Stimulated activated naive CD4-positive, alpha-beta T cell (primary cell): Measurements from ENCODE around the gene KLHL10.
A peak's percentile ranks its signal among the peaks of the same experiment; 100 is the strongest.
"Not testable (repeated sequence)": the region's sequence is repeated elsewhere in the genome, so short reads cannot be mapped to it uniquely, and the experiment has no call there.

Experiments used
- DNase-seq, 6 experiments: peaks; one replicate each; lab custom pipeline; 2025; lab: John Stamatoyannopoulos, UW

KLHL10 gene

DNA sequence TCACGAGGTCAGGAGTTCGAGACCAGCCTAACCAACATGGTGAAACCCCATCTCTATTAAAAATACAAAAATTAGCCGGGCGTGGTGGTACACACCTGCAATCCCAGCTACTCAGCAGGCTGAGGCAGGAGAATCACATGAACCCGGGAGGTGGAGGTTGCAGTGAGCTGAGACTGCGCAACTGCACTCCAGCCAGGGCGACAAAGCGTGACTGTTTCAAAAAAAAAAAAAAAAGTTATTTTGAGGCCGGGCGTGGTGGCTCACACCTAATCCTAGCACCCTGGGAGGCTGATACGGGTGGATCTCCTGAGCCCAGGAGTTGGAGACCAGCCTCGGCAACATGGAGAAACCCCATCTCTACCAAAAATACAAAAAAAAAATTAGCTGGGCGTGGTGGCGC is 13.8 kb downstream of the KLHL10 start:
- not testable (repeated sequence) for DNase-seq

- DNase-seq: no peak
Observed at GRCh38 chr17:41860254-41860931, 22.8 kb downstream of the KLHL10 start.

DNA sequence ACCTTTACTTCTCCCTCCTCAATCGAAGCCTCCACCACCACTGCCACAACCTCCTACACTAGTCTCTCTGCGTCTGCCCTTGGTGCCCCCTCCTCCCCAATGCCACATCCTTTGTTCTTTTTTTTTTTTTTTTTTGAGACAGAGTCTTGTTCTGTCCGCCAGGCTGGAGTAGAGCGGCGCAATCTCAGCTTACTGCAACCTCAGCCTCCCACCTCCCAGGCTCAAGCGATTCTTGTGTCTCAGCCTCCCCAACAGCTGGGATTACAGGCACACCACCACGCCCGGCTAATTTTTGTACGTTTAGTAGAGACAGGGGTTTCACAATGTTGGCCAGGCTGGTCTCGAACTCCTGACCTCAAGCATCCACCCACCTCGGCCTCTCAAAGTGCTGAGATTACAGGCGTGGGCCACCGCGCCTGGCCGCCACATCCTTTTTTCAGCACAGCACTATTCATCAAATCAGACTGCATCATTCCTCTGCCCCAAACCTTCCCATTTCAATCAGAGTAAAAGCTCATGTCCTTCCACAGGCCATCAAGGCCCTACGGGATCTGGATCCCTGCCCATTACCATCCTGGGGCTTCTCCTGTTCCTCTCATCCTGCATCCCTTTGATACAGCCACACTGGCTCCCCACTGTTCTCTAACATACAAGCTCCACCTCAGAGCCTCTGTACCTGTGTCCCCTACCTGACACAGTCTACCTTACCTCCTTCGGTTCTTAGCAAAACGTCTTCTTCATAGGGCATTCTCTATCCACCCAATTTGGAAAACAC is 25.6 kb downstream of the KLHL10 start:
- DNase-seq: peak in 1 of 6 experiments; percentile 21

DNA sequence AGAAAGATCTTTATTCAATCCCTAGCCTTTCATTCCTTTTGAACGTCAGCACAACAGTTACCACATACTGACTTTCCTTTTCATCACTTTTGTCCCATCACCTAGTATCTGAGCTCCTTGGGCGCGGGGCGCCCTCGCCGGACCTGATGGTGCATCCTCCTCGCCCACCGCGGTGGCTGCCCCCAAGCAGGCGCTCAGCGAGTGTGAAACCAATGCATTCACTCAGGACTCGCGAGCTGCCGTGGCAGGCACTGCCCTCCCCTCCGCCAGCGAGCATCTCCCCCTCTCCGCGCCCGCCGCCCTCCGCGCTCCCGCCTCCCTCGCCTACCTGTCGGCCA is 26.8 kb downstream of the KLHL10 start:
- no peak for DNase-seq

DNA sequence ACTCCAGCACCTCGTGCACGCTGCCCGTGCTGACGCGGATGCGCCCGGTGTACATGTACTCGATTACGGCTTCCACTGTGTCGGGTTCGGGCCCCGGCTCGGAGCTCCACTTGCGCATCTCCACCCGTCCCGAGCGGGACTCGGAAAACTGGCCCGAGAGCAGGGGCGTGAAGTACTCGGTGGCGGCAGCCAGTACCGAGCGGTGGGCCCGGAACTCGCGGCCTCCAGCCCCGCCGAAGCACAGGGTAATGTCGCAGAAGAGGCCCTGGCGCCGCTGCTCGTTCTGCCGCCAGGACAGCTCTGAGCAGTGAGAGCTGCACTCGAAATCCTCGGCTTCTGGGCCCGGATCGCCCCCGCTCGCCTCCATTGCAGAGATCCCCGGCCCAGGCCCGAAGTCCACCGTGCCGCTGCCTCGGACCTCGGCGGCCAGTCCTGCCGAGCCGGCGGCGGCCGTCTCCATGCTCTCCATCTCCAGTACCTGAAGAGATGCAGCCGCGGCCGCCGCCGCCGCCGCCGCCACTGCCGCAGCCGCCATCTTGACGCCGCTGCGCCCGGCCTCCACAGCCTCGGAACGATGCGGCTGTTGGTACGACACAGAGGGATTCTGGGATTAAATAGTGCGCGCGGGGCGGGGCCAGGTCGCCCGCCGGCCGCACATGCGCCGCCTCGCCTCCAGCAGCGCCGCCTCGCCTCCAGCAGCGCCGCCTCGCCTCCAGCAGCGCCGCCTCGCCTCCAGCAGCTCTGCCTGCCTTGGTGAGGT is 27.4 kb downstream of the KLHL10 start, which contains the start of gene KLHL11:
KLHL11 (minus strand) TSS at position 588 of the 760 bp plus-strand sequence; CDS start at position 535, 53 bp downstream.
- DNase-seq: peak; percentile 76 to 87 (median 81)

GRCh38 chr17:41865596-41865893 is 27.9 kb downstream of the KLHL10 start:
- no peak for DNase-seq

GRCh38 chr17:41868568-41868967 is 30.9 kb downstream of the KLHL10 start:
- DNase-seq: no peak

DNA sequence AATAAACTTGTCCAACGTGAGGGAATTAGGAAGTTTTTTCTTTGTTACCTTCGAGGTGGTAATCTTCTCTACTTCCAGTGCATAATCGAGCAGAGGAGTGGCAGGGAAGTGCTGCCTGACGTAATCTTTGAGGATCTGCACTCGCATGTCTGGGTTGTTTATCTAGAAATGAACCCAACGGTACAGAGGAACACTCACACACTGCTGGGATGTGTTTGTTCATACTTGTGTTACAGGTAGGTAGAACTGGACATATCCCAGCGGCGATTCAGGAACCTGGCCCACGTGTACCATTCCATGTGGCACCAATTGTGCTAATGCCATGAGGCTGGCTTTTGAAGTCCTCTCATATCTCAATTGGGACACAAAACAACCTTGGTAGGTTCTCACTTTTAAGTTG is 31.8 kb downstream of the KLHL10 start:
- DNase-seq: no peak

DNA sequence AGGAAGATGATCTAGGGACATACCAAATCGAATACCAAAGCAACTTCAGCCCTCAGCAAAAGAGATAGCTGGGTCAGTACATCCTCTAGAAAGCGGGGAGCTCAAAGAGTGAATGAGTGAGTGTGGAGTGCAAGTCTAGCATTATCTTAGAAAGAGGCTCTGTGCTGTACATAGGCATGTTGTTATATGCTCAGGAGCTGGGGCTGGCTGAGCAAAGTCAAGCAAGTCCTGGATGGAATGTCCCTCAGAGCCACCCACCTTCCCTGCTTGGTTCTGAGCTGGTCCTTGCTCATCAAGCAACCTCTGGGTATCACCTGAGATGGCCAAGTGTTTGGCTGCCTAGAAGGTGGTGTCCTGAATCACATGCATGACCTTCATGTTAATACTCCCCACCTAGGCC is 32.5 kb downstream of the KLHL10 start:
- no peak for DNase-seq

DNA sequence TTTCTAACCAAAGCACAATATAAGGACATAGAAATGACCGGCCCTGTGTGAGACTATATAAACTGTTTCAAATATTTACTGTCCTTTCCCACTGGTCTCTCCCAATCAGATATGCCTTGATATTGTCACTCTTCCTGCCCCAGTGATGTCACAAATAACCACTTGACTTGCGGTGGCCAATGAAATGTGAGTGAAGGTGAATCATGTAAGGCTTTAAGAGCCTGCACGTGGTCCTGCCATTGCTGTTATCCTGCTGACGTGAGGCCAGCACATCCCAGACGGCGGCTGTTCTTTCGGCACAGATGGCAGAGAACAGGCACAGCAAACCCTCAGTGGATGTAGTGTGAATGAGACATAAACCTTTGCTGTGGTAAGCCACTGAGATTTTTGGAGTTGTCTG is 33.0 kb downstream of the KLHL10 start:
- no peak for DNase-seq

- no peak for DNase-seq
Observed at GRCh38 chr17:41871789-41872188, 34.2 kb downstream of the KLHL10 start.

- no peak for DNase-seq
Observed at GRCh38 chr17:41873559-41874292, 36.1 kb downstream of the KLHL10 start.

GRCh38 chr17:41874293-41874670 is 36.7 kb downstream of the KLHL10 start:
- not testable (repeated sequence) for DNase-seq

GRCh38 chr17:41880130-41880529 is 42.5 kb downstream of the KLHL10 start:
- DNase-seq: no peak

DNA sequence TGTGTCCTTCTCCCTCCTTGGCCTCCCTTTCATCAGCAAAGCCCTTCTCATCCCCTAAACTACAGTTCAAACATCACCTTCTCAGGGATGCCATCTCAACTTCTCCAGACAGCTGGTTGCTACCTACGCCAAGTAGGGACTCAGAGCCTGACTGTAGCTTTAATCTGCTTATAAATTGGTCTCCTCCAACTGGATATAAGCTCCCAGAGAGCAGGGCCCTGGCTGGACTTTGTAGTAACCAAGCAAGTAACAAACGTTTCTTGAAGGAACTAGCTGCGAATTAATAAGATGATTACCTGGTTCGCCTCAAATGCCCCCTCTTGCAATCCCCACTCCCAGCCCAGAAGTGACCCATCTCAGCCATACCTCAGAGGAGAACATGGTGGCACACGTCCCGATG is 45.1 kb downstream of the KLHL10 start:
- no peak for DNase-seq

DNA sequence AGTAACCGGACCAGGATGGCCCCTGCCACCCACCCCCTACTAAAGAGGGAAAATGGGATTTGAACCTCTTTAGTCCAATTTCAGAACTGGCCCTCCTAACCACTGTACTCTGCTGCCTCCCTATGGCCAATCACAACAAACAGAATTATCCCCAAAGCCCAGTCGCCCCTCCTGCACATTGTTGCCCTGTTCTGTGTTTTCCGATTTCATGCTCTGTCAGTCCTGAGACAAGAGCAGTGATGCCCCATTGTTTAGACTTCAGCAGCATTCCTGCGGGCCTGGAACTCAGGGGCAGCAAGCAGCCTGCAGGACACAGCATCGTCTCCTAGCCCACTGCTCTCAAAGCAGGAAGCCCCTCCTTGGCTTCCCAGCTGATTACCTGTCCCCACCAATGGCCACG is 48.1 kb downstream of the KLHL10 start:
- DNase-seq: no peak

DNA sequence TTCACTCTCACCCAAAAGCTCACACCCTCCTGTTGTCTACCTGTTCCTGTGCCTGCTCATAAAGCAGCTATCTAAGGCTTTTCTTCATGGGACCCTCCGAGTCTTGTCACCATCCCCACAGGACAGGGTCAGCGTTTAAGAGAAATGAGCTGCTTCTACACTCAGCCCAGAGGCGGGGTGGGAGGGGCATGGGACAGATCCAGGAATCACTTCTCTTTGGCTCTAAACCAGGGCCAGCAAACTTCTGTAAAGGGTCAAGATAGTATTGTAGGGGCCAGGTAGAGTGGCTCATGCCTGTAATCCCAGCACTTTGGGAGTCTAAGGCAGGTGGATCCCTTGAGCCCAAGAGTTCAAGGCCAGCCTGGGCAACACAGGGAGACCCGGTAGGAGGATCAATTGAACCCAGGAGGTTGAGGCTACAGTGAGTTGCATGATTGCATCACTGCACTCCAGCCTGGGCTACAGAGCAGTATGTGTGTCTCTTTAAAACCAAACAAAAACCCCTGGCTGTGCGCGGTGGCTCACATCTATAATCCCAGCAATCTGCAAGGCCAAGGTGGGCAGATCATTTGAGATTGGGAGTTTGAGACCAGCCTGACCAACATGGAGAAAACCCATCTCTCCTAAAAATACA is 50.8 kb downstream of the KLHL10 start:
- no peak for DNase-seq

GRCh38 chr17:41891135-41892020 is 53.8 kb downstream of the KLHL10 start:
- no peak for DNase-seq

DNA sequence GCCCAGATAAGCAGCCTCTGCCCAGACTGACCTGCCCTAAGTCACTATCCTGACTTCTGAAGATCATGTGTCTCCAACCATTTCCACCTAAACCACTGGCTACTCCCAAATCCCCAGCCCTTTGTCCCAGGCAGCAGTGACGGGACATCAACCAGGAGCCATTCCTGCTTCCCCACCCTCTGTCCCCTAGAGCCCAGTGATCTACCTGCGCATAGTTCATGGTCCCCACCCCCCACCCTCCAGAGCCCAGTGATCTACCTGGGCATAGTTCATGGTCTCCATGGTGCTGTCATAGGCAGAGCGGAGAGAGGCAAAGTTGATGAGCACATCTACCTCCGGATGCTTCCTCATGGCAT is 54.4 kb downstream of the KLHL10 start:
- no peak for DNase-seq

GRCh38 chr17:41893384-41893783 is 55.8 kb downstream of the KLHL10 start:
- no peak for DNase-seq

DNA sequence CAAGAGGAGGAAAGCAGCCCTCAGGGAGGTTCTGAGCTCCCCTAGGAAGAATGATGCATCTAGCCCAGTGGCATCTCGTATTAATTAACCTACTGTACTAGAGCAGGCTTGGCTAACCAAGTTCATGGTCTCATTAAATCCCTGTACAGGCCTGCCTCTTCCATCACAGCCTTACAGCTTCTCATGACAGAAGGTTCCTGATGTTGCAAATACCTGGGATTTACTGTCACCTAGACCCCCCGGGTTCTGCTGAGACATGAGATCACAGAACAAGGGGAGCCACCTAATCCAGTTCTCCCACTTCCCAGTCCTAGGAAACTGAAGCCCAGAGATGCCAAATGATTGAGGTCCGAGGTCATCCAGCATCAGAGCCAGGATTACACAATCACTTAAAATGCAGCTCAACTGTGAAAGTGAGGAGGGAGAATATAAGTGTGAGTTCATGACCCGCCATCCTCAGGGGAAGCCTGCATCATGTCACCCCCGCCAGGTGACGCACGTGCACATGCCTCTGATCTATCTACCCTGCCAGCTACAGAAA is 57.2 kb downstream of the KLHL10 start:
- DNase-seq: no peak
